GM18870 (cell line): Measurements from ENCODE around the gene MEIOC.
"Not testable (repeated sequence)": the region's sequence is repeated elsewhere in the genome, so short reads cannot be mapped to it uniquely, and the experiment has no call there.

Source experiments
- ATAC-seq: cut with Tn5 transposase; IDR thresholded peaks from one replicate; pipeline ENCODE4 v1.9.1; 2021; ENCODE audit warnings: moderate library complexity; ENCODE audit not compliant: unreplicated experiment

Gene MEIOC

GRCh38 chr17:44646280-44646679 is 10.0 kb upstream of the MEIOC start:
- ATAC-seq: no peak

DNA sequence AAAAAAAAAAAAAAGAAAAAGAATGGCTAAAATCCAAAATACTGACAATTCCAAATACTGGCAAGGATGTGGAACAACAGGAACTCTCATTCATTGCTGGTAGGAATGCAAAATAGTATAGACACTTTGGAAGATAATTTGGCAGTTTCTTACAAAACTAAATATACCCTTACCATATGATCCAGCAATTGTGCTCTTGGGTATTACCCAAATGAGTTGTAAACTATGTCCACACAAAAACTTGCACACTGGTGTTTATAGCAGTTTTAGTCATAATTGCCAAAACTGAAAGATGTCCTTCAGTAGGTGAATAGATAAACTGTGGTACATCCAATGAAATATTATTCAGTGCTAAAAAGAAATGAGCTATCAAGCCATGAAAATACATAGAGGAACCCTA is 8.5 kb upstream of the MEIOC start:
- no peak for ATAC-seq

GRCh38 chr17:44648963-44649362 is 7.3 kb upstream of the MEIOC start:
- ATAC-seq: no peak

DNA sequence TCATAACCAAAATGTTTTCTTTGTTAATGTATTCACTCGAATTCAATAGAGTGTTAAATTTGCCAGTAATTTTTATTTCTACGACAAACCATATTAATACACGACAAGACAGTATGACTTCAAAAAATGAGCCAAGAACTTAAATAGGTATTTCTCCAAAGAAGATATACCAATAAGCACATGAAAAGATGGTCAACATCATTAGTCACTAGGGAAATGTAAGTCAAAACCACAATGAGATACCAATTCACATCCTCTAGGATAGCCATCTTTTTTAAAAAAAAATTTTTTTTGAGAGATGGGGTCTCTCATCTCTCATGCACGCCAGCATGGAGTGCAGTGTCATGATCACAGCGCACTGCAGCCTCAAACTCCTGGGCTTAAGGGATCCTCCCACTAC is 5.0 kb upstream of the MEIOC start:
- no peak for ATAC-seq

- no peak for ATAC-seq
These were observed 3.5 kb upstream of the MEIOC start for GRCh38 chr17:44652727-44653126.

DNA sequence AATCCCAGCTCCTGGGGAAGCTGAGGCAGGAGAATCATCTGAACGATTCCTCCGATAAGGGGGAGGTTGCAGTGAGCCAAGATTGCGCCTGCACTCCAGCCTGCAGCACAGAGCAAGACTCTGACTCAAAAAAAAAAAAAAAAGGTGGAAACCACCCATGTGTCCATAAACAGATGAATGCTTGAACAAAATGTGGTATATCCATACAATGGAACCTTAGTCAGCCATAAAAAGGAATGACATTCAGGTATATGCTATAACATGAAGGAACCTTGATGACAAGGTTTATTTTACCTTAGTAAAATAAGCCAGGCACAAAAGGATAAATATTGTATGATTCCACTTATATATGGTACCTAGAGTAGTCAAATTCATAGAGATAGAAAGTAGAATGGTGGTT is 2.9 kb upstream of the MEIOC start:
- no peak for ATAC-seq

- ATAC-seq: no peak
These were observed 2.3 kb upstream of the MEIOC start for GRCh38 chr17:44653954-44654353.

GRCh38 chr17:44661835-44662234 is 5.6 kb downstream of the MEIOC start:
- ATAC-seq: no peak

- ATAC-seq: no peak
These were observed 6.8 kb downstream of the MEIOC start for GRCh38 chr17:44663095-44663494.

DNA sequence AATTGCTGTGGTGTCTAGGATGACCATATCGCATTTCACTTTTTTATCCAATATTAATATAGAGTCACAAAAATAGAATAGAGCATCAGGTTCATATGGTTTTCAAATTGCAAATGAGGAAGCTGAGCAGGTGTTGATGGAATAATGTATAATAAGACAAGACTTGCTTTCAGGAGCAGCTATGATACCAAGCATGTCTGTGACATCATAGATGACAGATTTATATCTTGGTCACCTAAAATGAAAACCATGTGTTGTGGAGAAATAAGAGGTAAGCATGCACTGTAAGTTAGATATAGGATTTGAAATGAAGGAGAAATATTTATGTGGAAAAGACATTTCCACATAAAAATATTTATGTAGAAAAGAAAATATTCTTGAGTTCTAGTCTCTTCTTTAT is 8.6 kb downstream of the MEIOC start:
- no peak for ATAC-seq

DNA sequence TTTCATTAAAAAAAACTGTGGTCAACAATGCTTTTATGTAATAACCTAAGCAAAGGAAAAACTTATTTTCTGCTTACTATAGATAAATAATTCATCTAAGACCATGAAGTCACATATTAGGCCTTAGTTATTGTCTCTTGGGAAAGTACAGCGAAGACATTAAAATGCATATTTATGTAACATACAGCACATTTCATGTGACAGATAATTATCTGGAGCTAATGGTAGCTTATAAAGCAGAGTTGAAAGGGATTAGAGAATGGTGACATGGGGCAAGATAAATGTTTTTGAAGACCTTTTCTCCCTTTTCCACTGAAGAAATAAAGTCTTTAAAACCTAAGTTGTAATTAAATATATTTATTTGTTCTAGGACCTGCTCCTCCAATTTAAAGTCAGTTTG is 9.7 kb downstream of the MEIOC start:
- no peak for ATAC-seq

- ATAC-seq: no peak
These were observed 16.3 kb downstream of the MEIOC start for GRCh38 chr17:44672479-44673093.

DNA sequence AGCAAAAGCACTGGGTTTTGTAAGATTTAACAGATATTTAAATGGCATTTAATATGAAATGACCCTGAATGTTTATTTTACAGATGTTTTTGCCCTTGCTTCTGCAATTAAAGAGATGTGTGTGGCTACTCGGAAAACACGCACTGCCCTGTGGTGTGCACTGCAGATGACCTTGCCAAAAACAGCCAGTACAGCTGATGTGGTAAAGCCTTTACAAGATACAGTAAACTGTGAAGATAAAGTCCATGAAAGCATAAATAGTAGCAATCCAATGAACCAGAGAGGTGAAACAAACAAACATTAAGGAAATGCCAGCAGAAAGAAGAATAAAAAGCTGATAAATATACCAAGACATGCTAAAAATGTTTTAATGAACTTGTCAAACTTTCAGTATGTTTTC is 17.6 kb downstream of the MEIOC start:
- no peak for ATAC-seq

- ATAC-seq: no peak
These were observed 20.9 kb downstream of the MEIOC start for GRCh38 chr17:44677136-44677535.

GRCh38 chr17:44683303-44683702 is 27.0 kb downstream of the MEIOC start:
- ATAC-seq: not testable (repeated sequence)

DNA sequence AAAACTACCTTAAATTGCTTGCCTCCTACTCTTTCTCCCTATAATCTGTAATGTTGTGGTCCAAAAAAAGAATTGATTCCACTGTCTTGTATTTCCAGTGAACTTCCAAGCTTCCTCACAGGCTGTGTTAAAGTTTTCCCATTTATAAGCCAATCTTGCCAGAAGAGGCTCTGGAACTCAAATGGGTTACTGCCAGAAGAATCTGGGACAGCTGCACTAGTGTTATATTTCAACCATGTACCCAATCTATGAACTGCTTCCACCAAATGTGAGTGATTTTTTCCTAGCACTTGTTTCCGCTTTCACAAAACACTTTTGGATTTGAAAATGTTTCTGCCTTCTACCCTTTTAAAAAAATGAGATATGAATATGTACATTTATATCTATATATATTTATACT is 31.5 kb downstream of the MEIOC start:
- no peak for ATAC-seq

DNA sequence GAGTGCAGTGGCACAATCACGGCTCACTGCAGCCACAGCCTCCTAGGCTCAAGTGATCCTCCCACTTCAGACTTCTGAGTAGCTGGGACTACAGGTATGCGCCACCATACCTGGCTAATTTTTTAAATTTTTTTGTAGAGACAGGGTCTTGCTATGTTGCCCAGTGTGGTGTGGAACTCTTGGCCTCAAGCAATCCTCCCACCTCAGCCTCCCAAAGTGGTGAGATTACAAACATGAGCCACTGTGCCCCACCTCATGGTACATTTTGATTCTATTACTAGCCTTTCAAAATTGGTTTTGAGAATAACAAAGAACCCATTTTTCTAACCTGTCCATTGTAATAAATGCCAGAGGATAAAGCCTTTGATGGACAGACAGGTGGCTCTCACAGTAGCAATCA is 31.9 kb downstream of the MEIOC start:
- no peak for ATAC-seq

GRCh38 chr17:44688675-44689476 is 32.6 kb downstream of the MEIOC start:
- ATAC-seq: no peak

DNA sequence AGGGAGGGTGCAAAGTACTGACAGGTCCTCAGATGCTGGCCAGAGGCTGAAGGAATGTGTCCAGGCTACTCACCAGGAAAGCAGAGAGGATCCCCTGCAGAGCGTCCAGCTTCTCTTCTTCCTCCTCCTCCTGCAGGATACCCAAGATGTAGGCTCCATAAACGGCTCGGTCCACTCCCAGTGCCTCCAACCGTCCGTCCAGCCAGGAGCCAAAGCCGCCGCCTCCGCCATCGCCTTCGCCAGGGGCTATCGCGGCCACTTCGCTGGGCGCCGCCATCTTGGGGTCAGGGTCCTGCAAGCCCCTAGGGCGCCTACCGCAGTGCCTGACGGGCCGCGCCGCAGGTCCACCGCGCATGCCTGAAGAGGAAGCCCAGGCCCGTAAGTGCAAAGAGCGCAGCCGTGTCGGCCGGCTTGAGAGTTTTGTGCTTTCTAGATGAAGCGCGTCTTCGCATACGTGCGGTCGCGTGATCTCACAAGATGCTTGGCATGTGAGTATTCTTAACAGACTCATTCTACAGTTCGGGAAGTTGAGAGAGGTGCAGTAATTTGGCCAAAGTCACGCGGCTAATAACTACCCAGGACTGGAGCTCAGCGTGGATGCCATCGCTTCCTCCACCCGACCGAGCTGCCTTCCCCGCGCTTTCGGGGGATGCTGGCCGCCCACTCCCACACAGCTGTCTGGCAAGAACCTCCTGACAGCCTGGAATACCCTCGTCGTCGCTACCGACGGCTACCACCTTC is 33.4 kb downstream of the MEIOC start, which contains the start of gene CCDC43:
Gene CCDC43, minus strand, starts transcription at position 300 of the 741 bp plus-strand sequence. Its CDS starts 23 bp downstream, at position 277.
- no peak for ATAC-seq

DNA sequence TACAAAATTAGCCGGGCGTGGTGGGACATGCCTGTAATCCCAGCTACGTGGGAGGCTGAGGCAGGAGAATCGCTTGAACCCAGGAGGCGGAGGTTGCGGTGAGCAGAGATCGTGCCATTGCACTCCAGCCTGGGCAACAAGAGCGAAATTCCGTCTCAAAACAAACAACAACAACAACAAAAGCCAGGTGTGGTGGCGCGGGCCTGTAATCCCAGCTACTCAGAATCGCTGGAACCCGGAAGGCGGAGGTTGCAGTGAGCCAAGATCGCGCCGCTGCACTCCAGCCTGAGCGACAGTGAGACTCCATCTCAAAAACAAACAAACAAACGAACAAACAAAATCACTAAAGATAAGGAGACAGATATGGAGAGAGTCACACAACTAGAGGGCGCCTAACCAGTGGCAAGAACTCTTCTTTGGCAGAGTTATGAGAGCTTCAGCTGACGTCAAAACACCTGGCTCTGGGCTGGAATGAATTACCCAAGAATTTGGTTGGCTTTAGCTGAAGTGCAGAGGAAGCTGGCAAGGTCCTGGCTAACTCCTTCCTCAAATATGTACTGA is 34.6 kb downstream of the MEIOC start:
- not testable (repeated sequence) for ATAC-seq

DNA sequence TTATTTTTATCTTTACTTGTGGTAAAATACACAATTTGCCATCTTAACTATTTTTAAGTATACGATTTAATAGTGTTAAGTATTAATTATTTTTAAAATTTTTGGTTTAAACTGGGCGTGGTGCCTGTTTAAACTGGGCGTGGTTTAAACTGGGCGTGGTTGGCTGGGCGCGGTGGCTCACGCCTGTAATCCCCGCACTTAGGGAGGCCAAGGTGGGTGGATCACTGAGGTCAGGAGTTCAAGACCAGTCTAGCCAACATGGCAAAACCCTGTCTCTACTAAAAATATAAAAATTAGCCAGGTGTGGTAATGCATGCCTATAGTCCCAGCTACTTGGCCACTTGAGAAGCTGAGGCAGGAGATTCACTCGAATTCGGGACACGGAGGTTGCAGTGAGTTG is 37.3 kb downstream of the MEIOC start:
- ATAC-seq: no peak

- ATAC-seq: not testable (repeated sequence)
These were observed 44.0 kb downstream of the MEIOC start for GRCh38 chr17:44700288-44700687.
